ENCODE results near the gene CBFA2T3.
A peak's percentile ranks its signal among the peaks of the same experiment; 100 is the strongest.
"Not testable (repeated sequence)": the region's sequence is repeated elsewhere in the genome, so short reads cannot be mapped to it uniquely, and the experiment has no call there.

The CBFA2T3 gene

GRCh38 chr16:89020925-89021595, 44.1 kb upstream of the CBFA2T3 start:
- H3K4me1 ChIP-seq = peaks cover 0 to 8% (median 4%) of the 10 kb centered on the region in 10 experiments; a peak in 5 of 20 replicates
- H3K9ac ChIP-seq = no peak overlapping the region
- H3K4me3 ChIP-seq = no peak overlapping the region
- H3K27ac ChIP-seq = no peak overlapping the region
- H3K4me2 ChIP-seq = no peak overlapping the region
- H3K9me3 ChIP-seq (replicated peaks in 1 of 11) = peaks cover 18 to 26% (median 20%) of the 10 kb centered on the region in 11 experiments
- no peaks in the 10 kb centered on the region for H3K36me3 ChIP-seq
- TF ChIP-seq Cebpa-rat (IDR thresholded peaks at IDR 0.05) = no peak
- no peaks in the 10 kb centered on the region for H3K27me3 ChIP-seq
- no peaks in the 10 kb centered on the region; a peak in 1 of 22 replicates for H4K20me1 ChIP-seq

GRCh38 chr16:89020068-89020924, 43.3 kb upstream of the CBFA2T3 start:
- H3K9ac ChIP-seq = no peak overlapping the region
- H3K27me3 ChIP-seq = no peaks in the 10 kb centered on the region
- peak overlapping the region in 3 of 11 experiments; percentile 13 to 24 (median 19); a peak in 2 of 22 replicates for H3K4me2 ChIP-seq
- no peaks in the 10 kb centered on the region; a peak in 1 of 22 replicates for H4K20me1 ChIP-seq
- H3K4me3 ChIP-seq = no peak overlapping the region
- peaks cover 14 to 26% (median 19%) of the 10 kb centered on the region in 11 experiments for H3K9me3 ChIP-seq (replicated peaks in 1 of 11)
- no peak for TF ChIP-seq Cebpa-rat (IDR thresholded peaks at IDR 0.05)
- H3K4me1 ChIP-seq = peaks cover 0 to 8% (median 4%) of the 10 kb centered on the region in 10 experiments; a peak in 5 of 20 replicates
- H3K36me3 ChIP-seq = no peaks in the 10 kb centered on the region
- peak overlapping the region in 1 of 11 experiments; percentile 13; a peak in 1 of 22 replicates for H3K27ac ChIP-seq

GRCh38 chr16:89019511-89019910, 42.5 kb upstream of the CBFA2T3 start:
- Histone ChIP-seq H3K27ac (no peak overlapping the region; a peak in 1 of 22 replicates), H3K27me3 (no peaks in the 10 kb centered on the region), H3K4me2 (no peak overlapping the region), H3K9ac (no peak overlapping the region), H4K20me1 (no peaks in the 10 kb centered on the region; a peak in 1 of 22 replicates), H3K36me3 (no peaks in the 10 kb centered on the region), H3K9me3 (replicated peaks in 1 of 11) (peaks cover 9 to 21% (median 16%) of the 10 kb centered on the region in 11 experiments), H3K4me1 (peaks cover 0 to 8% (median 4%) of the 10 kb centered on the region in 10 experiments; a peak in 5 of 20 replicates), H3K4me3 (no peak overlapping the region)
- no peak for TF ChIP-seq Cebpa-rat (IDR thresholded peaks at IDR 0.05)

- H3K9ac ChIP-seq = no peak overlapping the region
- no peak overlapping the region for H3K4me2 ChIP-seq
- H3K9me3 ChIP-seq (replicated peaks in 1 of 11) = peaks cover 9 to 19% (median 16%) of the 10 kb centered on the region in 11 experiments
- H3K27me3 ChIP-seq = peaks cover 0 to 5% (median 0%) of the 10 kb centered on the region in 11 experiments; a peak in 3 of 22 replicates
- no peak for TF ChIP-seq Cebpa-rat (IDR thresholded peaks at IDR 0.05)
- H3K4me1 ChIP-seq = peaks cover 0 to 8% (median 4%) of the 10 kb centered on the region in 10 experiments; a peak in 5 of 20 replicates
- H3K36me3 ChIP-seq = no peaks in the 10 kb centered on the region
- H4K20me1 ChIP-seq = peaks cover 0 to 3% (median 0%) of the 10 kb centered on the region in 11 experiments; a peak in 2 of 22 replicates
- no peak overlapping the region for H3K4me3 ChIP-seq
- H3K27ac ChIP-seq = no peak overlapping the region
Measured at GRCh38 chr16:89018282-89019158, 41.5 kb upstream of the CBFA2T3 start.

- Histone ChIP-seq H3K4me1 (peaks cover 0 to 8% (median 4%) of the 10 kb centered on the region in 10 experiments; a peak in 5 of 20 replicates), H3K9me3 (replicated peaks in 1 of 11) (peaks cover 9 to 19% (median 16%) of the 10 kb centered on the region in 11 experiments), H3K4me3 (no peak overlapping the region), H3K27me3 (peaks cover 0 to 11% (median 3%) of the 10 kb centered on the region in 11 experiments; a peak in 6 of 22 replicates), H3K4me2 (no peak overlapping the region), H4K20me1 (peaks cover 0 to 4% (median 0%) of the 10 kb centered on the region in 11 experiments; a peak in 2 of 22 replicates), H3K36me3 (no peaks in the 10 kb centered on the region), H3K9ac (no peak overlapping the region), H3K27ac (no peak overlapping the region)
- TF ChIP-seq Cebpa-rat (IDR thresholded peaks at IDR 0.05) = no peak
Measured at GRCh38 chr16:89017543-89018281, 40.7 kb upstream of the CBFA2T3 start.

- Histone ChIP-seq H3K27me3 (peaks cover 0 to 12% (median 3%) of the 10 kb centered on the region in 11 experiments; a peak in 6 of 22 replicates), H3K9me3 (replicated peaks in 1 of 11) (peaks cover 9 to 19% (median 16%) of the 10 kb centered on the region in 11 experiments)
- H3K36me3 ChIP-seq, H3K27ac ChIP-seq, H4K20me1 ChIP-seq, H3K4me1 ChIP-seq, H3K4me3 ChIP-seq, H3K4me2 ChIP-seq, H3K9ac ChIP-seq: not testable (repeated sequence)
Measured at GRCh38 chr16:89016561-89016960, 39.6 kb upstream of the CBFA2T3 start.

GRCh38 chr16:89015271-89015859, 38.4 kb upstream of the CBFA2T3 start:
- Histone ChIP-seq H3K4me3 (no peak overlapping the region), H4K20me1 (peaks cover 0 to 4% (median 0%) of the 10 kb centered on the region in 11 experiments; a peak in 2 of 22 replicates), H3K4me1 (peaks cover 0 to 6% (median 2%) of the 10 kb centered on the region in 10 experiments; a peak in 5 of 20 replicates), H3K9ac (no peak overlapping the region), H3K27me3 (peaks cover 0 to 16% (median 4%) of the 10 kb centered on the region in 11 experiments; a peak in 6 of 22 replicates), H3K36me3 (no peaks in the 10 kb centered on the region), H3K27ac (no peak overlapping the region), H3K4me2 (no peak overlapping the region), H3K9me3 (replicated peaks in 1 of 11) (peaks cover 9 to 19% (median 16%) of the 10 kb centered on the region in 11 experiments)
- no peak for TF ChIP-seq Cebpa-rat (IDR thresholded peaks at IDR 0.05)

All from BLaER1 treated with 17β-estradiol and CSF1 and Interleukin-3, amounts not matched to agents 10 nM and 100 nM (cell line).